ENCODE results near the gene RAN. TPM values are rescaled to one million over a fixed set of nuclear protein-coding genes. Genes with fewer than 3 reads are reported as not detected.

RAN gene
- total RNA-seq (2022; extraction: Qiagen RNA extraction), result 1,662 to 1,811 TPM (median 1,736 TPM) in 5 replicates

GRCh38 chr12:130871286-130872178 is at the start of gene RAN:
TSS of gene RAN (plus strand) at chr12:130872066. CDS start at chr12:130872594, 528 bp downstream.

GRCh38 chr12:130838951-130839769 is 32.7 kb upstream of the RAN start, which contains the start of gene STX2:
TSS of gene STX2 (minus strand) at chr12:130839250. CDS start at chr12:130839099, 151 bp downstream.

Other genes starting within 250 kb of the RAN start
- 0.05 TPM in 1 of 5 replicates, not detected in the others for gene RIMBP2, start 155.8 kb upstream of the RAN start, total RNA-seq (2022; extraction: Qiagen RNA extraction)
- gene STX2, start 32.8 kb upstream of the RAN start, total RNA-seq (2022; extraction: Qiagen RNA extraction), result 20.0 to 27.6 TPM (median 26.0 TPM) in 5 replicates
- gene ADGRD1, start 81.8 kb downstream of the RAN start, total RNA-seq (2022; extraction: Qiagen RNA extraction), result 0.28 to 0.45 TPM (median 0.38 TPM) in 5 replicates

Data from A549 treated with Mapracorat at 1 μM for 4 hours (cell line).